GM23338 (cell line): ENCODE data around the gene CACNA2D3.

ENCODE experiments used
- CREB1 ChIP-seq: fragments of 250-450 bp; sonication (Bioruptor Pico); IDR thresholded peaks from 2 replicates; pipeline ENCODE4 v1.5.0; 2020; ENCODE audit warnings: low read depth, mild to moderate bottlenecking, moderate library complexity
- EZH2 ChIP-seq: fragments of 200-600 bp; sonication (generic); IDR thresholded peaks from one replicate; pipeline ENCODE4 v1.8.0; 2017; ENCODE audit warnings: antibody characterized with exemption, mild to moderate bottlenecking, low read depth; ENCODE audit not compliant: unreplicated experiment
- EZH2phosphoT487 ChIP-seq: fragments of 200-600 bp; sonication (generic); IDR thresholded peaks from one replicate; pipeline ENCODE4 v1.8.1; 2018; ENCODE audit warnings: antibody characterized with exemption; ENCODE audit not compliant: unreplicated experiment
- JUNB ChIP-seq: IDR thresholded peaks from one replicate; pipeline ENCODE4 v1.6.1; 2016; ENCODE audit warnings: antibody characterized with exemption; ENCODE audit not compliant: unreplicated experiment
- NANOG ChIP-seq: IDR thresholded peaks from 2 replicates; pipeline ENCODE4 v1.6.1; 2016; ENCODE audit warnings: antibody characterized with exemption, borderline replicate concordance
- POLR2AphosphoS5 ChIP-seq: IDR thresholded peaks from 2 replicates; pipeline ENCODE4 v1.6.1; 2016; ENCODE audit warnings: antibody characterized with exemption, low read depth
- STAT1 ChIP-seq: IDR thresholded peaks from one replicate; pipeline ENCODE4 v1.6.1; 2016; ENCODE audit warnings: antibody characterized with exemption; ENCODE audit not compliant: unreplicated experiment
- ZNF331 ChIP-seq: fragments of 250-450 bp; sonication (Bioruptor Pico); IDR thresholded peaks from 2 replicates; pipeline ENCODE4 v1.5.0; 2020; ENCODE audit warnings: low read depth, mild to moderate bottlenecking, moderate library complexity
- TF ChIP-seq, protein P1 (sequence below), 2 experiments: fragments of 200-600 bp in 1 of 2; sonication (generic) in 1 of 2; conservative IDR thresholded peaks; 2 replicates each; pipeline versions ENCODE4 v1.5.1 to v1.6.1; 2016 to 2017; ENCODE audit warnings: antibody characterized with exemption in 2 of 2, low read depth in 2 of 2, mild to moderate bottlenecking in 2 of 2, moderate library complexity in 1 of 2
- TF ChIP-seq, protein P2 (sequence below): IDR thresholded peaks from one replicate; pipeline ENCODE4 v1.6.1; 2018; ENCODE audit warnings: antibody characterized with exemption; ENCODE audit not compliant: unreplicated experiment
- TF ChIP-seq, protein P3 (sequence below): IDR thresholded peaks from 2 replicates; pipeline ENCODE4 v1.6.1; 2016; ENCODE audit warnings: antibody characterized with exemption

DNA sequence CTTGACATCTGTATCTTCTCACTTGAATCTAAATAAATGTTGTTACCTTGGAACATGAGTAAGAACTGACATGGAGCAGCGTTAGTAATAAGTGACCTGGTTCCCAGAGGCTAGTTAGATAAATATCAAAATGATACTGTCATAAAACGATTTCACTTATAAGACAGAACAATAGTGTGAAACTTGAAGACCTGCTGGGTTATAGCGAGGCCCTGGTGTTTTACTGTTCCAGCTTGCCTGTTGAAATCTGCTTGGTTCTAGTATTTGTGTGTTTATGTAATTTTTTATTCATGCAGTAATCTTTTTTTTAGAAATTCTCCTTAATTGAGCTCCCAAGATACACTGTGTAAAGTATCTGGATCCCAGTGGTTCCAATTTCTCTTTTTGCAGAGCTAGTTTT is 129.4 kb downstream of the CACNA2D3 start:
- TF ChIP-seq NANOG (no peak), POLR2AphosphoS5 (no peak), ZNF331 (CRISPR knock-in tag) (no peak), CREB1 (CRISPR knock-in tag) (no peak), EZH2phosphoT487 (no peak), EZH2 (no peak), STAT1 (no peak), JUNB (no peak)
- TF ChIP-seq, protein P1, sequence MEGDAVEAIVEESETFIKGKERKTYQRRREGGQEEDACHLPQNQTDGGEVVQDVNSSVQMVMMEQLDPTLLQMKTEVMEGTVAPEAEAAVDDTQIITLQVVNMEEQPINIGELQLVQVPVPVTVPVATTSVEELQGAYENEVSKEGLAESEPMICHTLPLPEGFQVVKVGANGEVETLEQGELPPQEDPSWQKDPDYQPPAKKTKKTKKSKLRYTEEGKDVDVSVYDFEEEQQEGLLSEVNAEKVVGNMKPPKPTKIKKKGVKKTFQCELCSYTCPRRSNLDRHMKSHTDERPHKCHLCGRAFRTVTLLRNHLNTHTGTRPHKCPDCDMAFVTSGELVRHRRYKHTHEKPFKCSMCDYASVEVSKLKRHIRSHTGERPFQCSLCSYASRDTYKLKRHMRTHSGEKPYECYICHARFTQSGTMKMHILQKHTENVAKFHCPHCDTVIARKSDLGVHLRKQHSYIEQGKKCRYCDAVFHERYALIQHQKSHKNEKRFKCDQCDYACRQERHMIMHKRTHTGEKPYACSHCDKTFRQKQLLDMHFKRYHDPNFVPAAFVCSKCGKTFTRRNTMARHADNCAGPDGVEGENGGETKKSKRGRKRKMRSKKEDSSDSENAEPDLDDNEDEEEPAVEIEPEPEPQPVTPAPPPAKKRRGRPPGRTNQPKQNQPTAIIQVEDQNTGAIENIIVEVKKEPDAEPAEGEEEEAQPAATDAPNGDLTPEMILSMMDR (conservative IDR thresholded peaks at IDR 0.05; ENCODE audit: low read depth in 2 of 2) = no peak
- TF ChIP-seq, protein P2, sequence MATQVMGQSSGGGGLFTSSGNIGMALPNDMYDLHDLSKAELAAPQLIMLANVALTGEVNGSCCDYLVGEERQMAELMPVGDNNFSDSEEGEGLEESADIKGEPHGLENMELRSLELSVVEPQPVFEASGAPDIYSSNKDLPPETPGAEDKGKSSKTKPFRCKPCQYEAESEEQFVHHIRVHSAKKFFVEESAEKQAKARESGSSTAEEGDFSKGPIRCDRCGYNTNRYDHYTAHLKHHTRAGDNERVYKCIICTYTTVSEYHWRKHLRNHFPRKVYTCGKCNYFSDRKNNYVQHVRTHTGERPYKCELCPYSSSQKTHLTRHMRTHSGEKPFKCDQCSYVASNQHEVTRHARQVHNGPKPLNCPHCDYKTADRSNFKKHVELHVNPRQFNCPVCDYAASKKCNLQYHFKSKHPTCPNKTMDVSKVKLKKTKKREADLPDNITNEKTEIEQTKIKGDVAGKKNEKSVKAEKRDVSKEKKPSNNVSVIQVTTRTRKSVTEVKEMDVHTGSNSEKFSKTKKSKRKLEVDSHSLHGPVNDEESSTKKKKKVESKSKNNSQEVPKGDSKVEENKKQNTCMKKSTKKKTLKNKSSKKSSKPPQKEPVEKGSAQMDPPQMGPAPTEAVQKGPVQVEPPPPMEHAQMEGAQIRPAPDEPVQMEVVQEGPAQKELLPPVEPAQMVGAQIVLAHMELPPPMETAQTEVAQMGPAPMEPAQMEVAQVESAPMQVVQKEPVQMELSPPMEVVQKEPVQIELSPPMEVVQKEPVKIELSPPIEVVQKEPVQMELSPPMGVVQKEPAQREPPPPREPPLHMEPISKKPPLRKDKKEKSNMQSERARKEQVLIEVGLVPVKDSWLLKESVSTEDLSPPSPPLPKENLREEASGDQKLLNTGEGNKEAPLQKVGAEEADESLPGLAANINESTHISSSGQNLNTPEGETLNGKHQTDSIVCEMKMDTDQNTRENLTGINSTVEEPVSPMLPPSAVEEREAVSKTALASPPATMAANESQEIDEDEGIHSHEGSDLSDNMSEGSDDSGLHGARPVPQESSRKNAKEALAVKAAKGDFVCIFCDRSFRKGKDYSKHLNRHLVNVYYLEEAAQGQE = no peak
- TF ChIP-seq, protein P3, sequence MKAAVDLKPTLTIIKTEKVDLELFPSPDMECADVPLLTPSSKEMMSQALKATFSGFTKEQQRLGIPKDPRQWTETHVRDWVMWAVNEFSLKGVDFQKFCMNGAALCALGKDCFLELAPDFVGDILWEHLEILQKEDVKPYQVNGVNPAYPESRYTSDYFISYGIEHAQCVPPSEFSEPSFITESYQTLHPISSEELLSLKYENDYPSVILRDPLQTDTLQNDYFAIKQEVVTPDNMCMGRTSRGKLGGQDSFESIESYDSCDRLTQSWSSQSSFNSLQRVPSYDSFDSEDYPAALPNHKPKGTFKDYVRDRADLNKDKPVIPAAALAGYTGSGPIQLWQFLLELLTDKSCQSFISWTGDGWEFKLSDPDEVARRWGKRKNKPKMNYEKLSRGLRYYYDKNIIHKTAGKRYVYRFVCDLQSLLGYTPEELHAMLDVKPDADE = no peak
